CD4-positive, alpha-beta T cell treated with Interleukin-1 beta for 1 hour (primary cell): ENCODE results near the gene COX7A1.
"Not testable (repeated sequence)": the region's sequence is repeated elsewhere in the genome, so short reads cannot be mapped to it uniquely, and the experiment has no call there.

Source experiments
- DNase-seq, 2 donors: peaks; one replicate each; pipeline ENCODE4 v3.0.0-alpha.2; 2020 to 2022

The COX7A1 gene

DNA sequence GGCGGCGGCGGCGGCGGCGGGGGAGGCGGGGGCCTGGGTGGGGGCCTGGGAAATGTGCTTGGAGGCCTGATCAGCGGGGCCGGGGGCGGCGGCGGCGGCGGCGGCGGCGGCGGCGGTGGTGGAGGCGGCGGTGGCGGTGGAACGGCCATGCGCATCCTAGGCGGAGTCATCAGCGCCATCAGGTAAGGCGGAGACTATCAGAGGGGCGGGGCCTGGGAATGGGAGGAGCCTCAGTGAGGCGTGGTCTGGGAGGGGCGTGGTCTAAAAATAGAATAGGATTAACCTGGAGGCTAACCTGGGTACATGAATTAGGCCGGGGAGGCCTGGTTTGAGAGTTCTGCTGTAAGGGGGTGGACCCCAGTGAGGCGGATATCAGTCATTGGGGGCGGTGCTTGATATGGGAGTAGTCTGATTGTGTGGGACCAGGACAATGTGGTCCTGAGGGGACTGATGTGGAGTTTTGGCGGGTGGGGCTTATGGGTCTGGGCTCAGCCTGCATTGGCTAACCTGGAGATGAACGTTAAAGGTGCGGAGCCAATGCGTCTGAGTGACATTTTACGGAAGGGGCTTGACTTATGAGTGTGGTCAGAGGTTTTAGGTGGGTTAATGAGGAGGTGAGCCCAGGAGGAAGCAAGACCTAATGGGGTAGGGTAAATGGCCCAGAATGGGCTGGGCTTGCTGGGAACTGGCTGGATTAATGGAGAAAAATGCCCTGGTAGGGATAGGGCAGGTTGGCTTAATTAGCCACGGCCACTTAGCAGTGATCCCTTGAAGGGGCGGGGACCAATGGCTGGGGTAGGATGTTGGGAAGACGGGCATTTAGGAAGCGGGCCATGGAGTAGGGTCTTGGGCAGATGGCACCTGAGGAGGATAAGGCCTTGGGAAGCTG is 11.0 kb downstream of the COX7A1 start:
- DNase-seq, result peak; percentile 88 to 95

- peak in 1 of 2 donors; percentile 71 for DNase-seq
These were observed 11.8 kb downstream of the COX7A1 start for GRCh38 chr19:36140304-36141038.

DNA sequence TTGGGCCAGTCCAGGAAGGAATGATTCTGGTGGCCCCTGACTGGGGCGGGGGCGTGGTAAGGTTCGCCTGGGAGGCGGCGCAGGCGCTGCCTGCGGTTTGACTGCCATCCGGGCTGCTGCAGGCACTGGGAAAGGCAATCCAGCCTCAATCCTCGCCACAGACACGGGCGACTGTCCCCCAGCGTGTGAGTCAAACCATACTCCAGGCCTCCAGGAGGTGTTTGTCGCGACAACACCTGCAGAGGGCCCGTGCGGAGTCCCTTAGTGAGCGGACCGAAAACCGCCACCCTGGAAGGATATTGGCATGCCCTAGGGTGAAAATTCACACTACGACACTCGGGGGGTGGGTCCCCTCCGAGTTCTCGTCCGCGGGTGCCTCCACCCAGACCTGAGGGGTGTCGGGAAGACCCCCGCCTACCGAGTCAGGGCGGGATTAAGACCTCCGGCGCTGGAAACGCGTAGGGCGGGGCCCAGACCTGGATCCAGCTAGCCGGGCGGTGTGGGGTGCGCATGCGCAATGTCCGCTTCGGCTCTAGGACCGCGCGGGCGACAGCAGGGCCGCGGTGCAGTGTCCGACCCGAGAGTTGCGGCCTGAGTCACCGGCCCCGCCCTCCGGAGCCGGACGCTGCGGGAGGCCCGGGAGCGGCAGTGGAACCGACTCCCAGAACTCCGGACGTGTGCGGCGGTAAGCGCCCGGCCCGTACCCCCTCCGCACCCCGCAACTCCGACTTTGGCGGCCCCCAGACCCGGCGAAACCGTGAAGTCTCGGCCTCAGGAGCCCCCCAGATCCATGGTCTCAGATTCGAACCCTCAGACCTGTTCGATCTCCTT is 12.6 kb downstream of the COX7A1 start, which contains the start of gene CAPNS1:
Gene CAPNS1, plus strand, starts transcription at position 594 of the 831 bp plus-strand sequence. CDS start 946 bp downstream, outside the sequence.
- peak; percentile 92 to 94 for DNase-seq

GRCh38 chr19:36139120-36139472 is 13.2 kb downstream of the COX7A1 start:
- DNase-seq, result no peak

- peak in 1 of 2 donors; percentile 30 for DNase-seq
These were observed 15.1 kb downstream of the COX7A1 start for GRCh38 chr19:36136964-36137686.

DNA sequence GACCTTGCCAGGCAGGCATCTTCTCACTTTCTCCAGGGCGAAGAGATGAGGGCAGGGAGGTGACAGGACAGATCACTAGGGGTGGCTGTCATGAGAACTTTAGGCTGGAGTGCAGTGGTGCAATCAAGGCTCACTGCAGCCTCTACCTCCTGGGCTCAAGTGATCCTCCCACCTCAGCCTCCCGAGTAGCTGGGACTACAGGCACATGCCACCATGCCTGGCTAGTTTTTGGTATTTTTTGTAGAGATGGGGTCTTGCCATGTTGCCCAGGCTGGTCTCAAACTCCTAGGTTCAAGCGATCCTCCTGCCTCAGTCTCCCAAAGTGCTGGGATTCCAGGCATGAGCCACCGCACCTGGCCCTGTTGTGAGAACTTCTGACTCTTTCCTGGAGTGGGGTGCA is 17.4 kb downstream of the COX7A1 start:
- not testable (repeated sequence) for DNase-seq

DNA sequence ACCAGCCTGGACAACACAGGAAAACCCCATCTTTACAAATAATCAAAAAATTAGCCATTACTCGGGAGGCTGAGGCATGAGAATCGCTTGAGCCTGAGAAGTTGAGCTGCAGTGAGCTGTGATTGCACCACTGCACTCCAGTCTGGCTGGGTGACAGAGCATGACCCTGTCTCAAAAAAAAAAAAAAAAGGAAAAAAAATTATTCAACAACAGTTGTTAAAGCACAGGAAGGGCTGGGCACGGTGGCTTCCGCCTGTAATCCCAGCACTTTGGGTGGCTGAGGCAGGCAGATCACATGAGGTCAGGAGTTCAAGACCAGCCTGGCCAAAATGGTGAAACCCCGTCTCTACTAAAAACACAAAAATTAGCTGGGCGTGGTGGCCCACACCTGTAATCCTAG is 21.0 kb downstream of the COX7A1 start:
- peak; percentile 33 to 68 for DNase-seq

DNA sequence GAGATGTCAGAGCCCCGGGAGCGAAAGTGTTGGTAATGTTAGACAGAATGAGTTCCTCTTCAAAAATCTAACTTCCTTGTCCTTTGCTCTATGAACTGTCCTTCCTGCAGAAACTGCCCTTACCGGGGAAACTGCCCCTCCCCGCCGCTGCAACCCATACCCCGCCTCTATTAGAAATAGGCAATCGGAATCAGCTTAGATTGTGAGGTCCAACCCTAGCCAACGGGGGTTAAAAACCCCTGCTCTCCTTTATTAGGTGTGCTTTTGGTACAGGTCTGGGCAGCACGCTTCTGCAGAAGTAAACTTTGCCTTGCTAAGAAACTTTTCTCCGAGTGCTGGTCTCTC is 23.9 kb downstream of the COX7A1 start:
- no peak for DNase-seq

GRCh38 chr19:36125557-36125956 is 26.7 kb downstream of the COX7A1 start:
- no peak for DNase-seq

DNA sequence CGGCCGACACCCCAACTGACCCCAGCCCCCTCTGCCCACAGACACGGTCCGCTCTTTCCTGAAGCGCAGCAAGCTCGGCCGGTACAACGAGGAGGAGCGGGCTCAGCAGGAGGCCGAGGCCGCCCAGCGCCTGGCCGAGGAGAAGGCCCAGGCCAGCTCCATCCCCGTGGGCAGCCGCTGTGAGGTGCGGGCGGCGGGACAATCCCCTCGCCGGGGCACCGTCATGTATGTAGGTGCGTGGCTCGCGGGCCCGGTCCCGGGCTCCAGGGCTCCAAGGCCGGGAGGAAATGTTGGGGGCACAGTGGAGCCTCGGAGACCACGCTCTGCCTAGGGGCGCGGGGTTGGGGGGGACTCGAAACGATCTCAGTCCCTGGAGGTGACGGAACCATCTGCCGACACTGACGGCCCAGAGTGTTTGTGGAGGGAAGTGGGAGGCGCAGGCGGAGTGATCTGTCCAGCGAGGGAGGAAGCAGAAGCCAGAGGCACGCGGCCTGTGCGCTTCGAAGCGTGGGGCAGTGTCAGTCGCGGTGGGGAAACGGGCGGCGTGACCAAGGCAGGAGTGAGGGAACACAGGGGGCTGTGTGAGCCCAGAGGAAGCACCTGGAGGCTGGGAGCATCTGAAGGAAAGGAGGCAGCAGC is 30.6 kb downstream of the COX7A1 start:
- DNase-seq, result no peak

- DNase-seq, result no peak
These were observed 31.3 kb downstream of the COX7A1 start for GRCh38 chr19:36120984-36121358.

GRCh38 chr19:36120092-36120983 is 31.9 kb downstream of the COX7A1 start:
- no peak for DNase-seq

DNA sequence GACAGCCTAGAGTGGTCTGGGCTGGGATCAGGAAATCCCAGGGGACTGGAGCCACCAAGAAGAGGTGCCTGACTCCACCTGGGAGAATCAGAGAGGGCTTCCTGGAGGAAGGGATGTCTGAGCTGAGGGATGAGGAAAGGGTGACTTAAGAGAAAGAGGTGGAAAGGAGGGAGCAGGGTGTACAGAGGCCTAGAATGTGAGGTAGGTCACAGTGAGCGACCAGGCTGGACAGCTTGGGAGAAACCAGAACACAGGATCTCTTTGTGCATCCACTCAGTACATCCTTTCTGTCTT is 36.0 kb downstream of the COX7A1 start:
- no peak for DNase-seq

DNA sequence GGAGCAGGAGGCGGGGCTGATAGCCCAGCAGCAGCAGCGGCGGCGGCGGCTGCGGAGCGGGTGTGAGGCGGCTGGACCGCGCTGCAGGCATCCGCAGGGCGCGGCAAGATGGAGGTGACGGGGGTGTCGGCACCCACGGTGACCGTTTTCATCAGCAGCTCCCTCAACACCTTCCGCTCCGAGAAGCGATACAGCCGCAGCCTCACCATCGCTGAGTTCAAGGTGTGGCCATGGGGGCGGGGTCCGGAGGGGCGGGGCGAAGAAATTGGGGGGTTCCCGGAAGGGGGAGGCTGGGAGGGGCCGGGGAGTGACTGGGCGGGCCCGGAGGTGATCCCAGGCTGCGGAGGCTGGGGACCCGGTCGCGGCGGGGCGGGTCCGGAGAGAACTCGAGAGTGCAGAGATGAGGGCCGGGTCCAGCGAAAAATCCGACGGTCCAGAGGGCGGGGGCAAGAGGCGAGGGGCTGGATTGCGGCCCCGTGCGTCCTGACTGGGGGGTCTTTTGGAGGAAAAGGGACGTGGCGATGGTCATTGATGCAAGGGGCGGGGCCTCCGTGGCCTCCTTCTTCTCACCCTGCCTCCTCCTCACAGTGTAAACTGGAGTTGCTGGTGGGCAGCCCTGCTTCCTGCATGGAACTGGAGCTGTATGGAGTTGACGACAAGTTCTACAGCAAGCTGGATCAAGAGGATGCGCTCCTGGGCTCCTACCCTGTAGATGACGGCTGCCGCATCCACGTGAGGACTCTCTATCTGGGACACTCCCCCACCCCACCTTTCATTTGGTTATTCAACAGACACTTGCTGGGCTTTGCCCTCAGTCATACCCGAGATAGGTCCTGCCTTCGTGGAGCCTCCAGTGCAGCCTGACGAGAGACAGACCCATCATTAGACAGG is 36.5 kb downstream of the COX7A1 start, which contains the start of gene TBCB:
Gene TBCB, plus strand, starts transcription at position 16 of the 891 bp plus-strand sequence. Its CDS starts 93 bp downstream, at position 109.
- DNase-seq, result no peak

- DNase-seq, result peak; percentile 100
These were observed 37.4 kb downstream of the COX7A1 start, which contains the start of gene POLR2I for GRCh38 chr19:36114721-36115452. Gene POLR2I, minus strand, starts transcription at chr19:36114875. Its CDS starts 19 bp downstream, at chr19:36114856.

DNA sequence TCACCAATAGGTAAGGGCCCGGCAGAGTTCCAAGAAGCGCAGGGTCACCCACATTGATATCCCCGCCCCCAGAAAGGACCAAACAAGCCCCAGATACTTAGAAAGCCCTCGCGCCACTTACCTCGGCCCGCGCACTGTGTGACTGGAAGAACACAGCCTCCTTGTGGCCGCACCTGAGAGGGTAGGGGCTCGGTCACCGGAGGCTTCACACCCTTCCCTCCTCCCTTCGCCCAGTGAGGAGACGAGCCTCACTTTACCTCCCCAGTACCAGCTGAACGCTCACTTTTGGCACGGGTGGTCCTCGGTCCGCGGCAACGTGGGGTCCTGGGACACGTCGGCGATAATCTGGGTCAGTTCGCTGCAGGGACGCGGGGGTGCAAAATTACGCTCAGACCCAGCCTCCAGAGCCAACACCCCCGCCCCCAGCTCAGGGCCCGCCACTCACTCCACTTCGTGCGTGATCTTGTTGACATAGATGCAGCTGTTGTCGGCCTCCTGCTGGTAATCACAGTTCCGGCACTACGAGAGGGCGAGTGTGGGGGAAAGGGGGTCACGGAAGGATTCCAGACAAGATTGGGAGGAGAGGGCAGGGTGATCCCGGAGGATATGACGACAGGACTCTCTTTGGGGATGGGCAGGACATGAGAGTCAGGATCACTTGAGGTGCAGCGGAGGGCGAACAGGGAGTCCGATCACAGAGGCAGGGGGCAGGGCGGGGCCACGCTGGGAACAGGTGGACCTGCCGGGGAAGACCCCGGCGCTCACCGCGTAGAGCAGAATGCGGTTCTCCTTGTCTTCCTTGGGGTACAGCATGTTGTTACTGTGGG is 38.1 kb downstream of the COX7A1 start:
- no peak for DNase-seq

- DNase-seq, result no peak
These were observed 38.8 kb downstream of the COX7A1 start for GRCh38 chr19:36113425-36113824.

GRCh38 chr19:36112678-36113077 is 39.6 kb downstream of the COX7A1 start:
- no peak for DNase-seq
